Esophagus squamous epithelium (tissue), 5 donors: ENCODE data around the gene FANCE. TPM values are rescaled to one million over a fixed set of nuclear protein-coding genes. Genes with fewer than 3 reads are reported as not detected.

ENCODE experiments used
- DNase-seq: peaks from one replicate; lab custom pipeline; 2025; lab: John Stamatoyannopoulos, UW
- H3K27ac ChIP-seq, 4 donors: fragments of 200-600 bp; sonication (generic); one replicate each; pipeline ENCODE4 v1.5.1; 2016 to 2019; ENCODE audit warnings: mild to moderate bottlenecking in 1 of 4
- H3K27me3 ChIP-seq, 4 donors: fragments of 200-600 bp; sonication (generic); 1 replicate in 3 of 4; 2 replicates in 1 of 4; pipeline versions ENCODE4 v1.5.1 to v1.6.0; 2017 to 2021; ENCODE audit warnings: antibody characterized with exemption in 1 of 4
- H3K36me3 ChIP-seq, 3 donors: fragments of 200-600 bp; sonication (generic); one replicate each; pipeline ENCODE4 v1.5.1; 2016 to 2019
- H3K4me1 ChIP-seq, 3 donors: fragments of 200-600 bp; sonication (generic); one replicate each; pipeline ENCODE4 v1.5.1; 2017 to 2019
- H3K4me3 ChIP-seq, 4 donors: fragments of 200-600 bp; sonication (generic); 1 replicate in 3 of 4; 2 replicates in 1 of 4; pipeline ENCODE4 v1.5.1; 2016 to 2019; ENCODE audit warnings: mild to moderate bottlenecking in 2 of 4, moderate library complexity in 1 of 4
- H3K9me3 ChIP-seq, 3 donors: fragments of 200-600 bp; sonication (generic); one replicate each; pipeline ENCODE4 v1.5.1; 2016 to 2019
- CTCF ChIP-seq, 6 experiments: fragments of 450-650 bp in 4 of 6; fragments of 200-600 bp in 2 of 6; sonication (generic) in 2 of 6; IDR thresholded peaks; one replicate each; pipeline ENCODE4 v1.5.1; 2016 to 2019; ENCODE audit warnings: antibody characterized with exemption in 6 of 6, mild to moderate bottlenecking in 4 of 6, moderate library complexity in 4 of 6
- POLR2A ChIP-seq, 4 donors: fragments of 450-650 bp; IDR thresholded peaks; one replicate each; pipeline ENCODE4 v1.6.1; 2017; ENCODE audit warnings: antibody characterized with exemption in 4 of 4, mild to moderate bottlenecking in 4 of 4, moderate library complexity in 3 of 4
- WGBS, 2 donors: methylation state at CpG; one replicate each; pipeline ENCODE4 v1.1.5; 2018; 5-methylcytosine and 5-hydroxymethylcytosine counted together
- intact Hi-C: fragments of 100-400 bp; cut with DNase I; formaldehyde crosslinking; loops from one replicate; pipeline ENCODE4 v1.15.0; 2022
- total RNA-seq, 4 donors: library from RNA; depleted of rRNA; stranded (reverse); fragments of >200 nt; gene quantifications; one replicate each; pipeline ENCODE4 v1.1.0, GENCODE V29; 2016
- donor health status: DM: yes; HTN: yes; CAD: no.

The FANCE gene
- total RNA-seq, 4 donors from 2014 or later = 6.9 to 15.5 (median 8.0) TPM

GRCh38 chr6:35501784-35502183 is 49.6 kb downstream of the FANCE start:
- TF ChIP-seq CTCF (IDR thresholded peaks at IDR 0.05) (no peak), POLR2A (IDR thresholded peaks at IDR 0.05) (no peak)
- H3K36me3 ChIP-seq = no peaks in the 10 kb centered on the region
- no peak for DNase-seq
- no peak overlapping the region for H3K4me3 ChIP-seq
- 100% methylated on average over 2 of the region's 2 CpGs; no CpG with 5 or more reads in 1 of the 2 donors for WGBS, 2 donors
- no peaks in the 10 kb centered on the region for H3K9me3 ChIP-seq
- peaks cover 0 to 70% (median 0%) of the 10 kb centered on the region in 4 donors for H3K27me3 ChIP-seq
- peaks cover 7 to 34% (median 13%) of the 10 kb centered on the region in 3 donors for H3K4me1 ChIP-seq
- no peak overlapping the region for H3K27ac ChIP-seq
- intact Hi-C loops = no loop called here

GRCh38 chr6:35503534-35503933 is 51.4 kb downstream of the FANCE start:
- intact Hi-C loops = no loop called here
- 31 to 37% methylated on average over 2 to 6 of the region's 15 CpGs for WGBS, 2 donors
- H3K4me3 ChIP-seq = no peak overlapping the region
- H3K36me3 ChIP-seq = no peaks in the 10 kb centered on the region
- H3K27ac ChIP-seq = no peak overlapping the region
- peaks cover 0 to 73% (median 0%) of the 10 kb centered on the region in 4 donors for H3K27me3 ChIP-seq
- H3K9me3 ChIP-seq = no peaks in the 10 kb centered on the region
- no peak for DNase-seq
- no peak for TF ChIP-seq CTCF (IDR thresholded peaks at IDR 0.05)
- TF ChIP-seq POLR2A (IDR thresholded peaks at IDR 0.05) = no peak
- H3K4me1 ChIP-seq = peaks cover 0 to 22% (median 5%) of the 10 kb centered on the region in 3 donors

DNA sequence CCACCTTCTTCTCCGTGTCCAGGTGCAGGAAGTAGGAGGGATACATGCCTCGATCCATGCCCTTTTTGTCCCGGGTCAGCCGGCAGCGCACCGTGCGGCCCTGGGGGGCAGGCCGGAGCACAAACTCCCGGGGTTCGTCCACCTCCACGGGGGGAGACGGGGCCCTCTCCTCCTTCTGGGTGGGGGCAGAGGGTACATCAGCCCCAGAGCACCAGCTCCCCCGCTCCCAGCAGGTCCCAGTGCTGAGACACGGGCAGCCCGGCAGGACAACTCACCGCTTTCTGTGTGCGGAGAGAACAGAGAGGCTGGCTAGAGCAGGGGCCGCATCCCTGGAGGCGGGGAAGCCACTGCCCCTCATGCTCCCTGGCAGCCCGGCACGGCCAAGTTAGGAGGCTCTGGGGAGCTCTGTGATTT is 53.9 kb downstream of the FANCE start:
- intact Hi-C loops = no loop called here
- Histone ChIP-seq H3K4me3 (no peak overlapping the region), H3K27ac (no peak overlapping the region), H3K4me1 (peaks cover 0 to 12% (median 3%) of the 10 kb centered on the region in 3 donors), H3K9me3 (no peaks in the 10 kb centered on the region), H3K27me3 (peaks cover 0 to 82% (median 0%) of the 10 kb centered on the region in 4 donors), H3K36me3 (no peaks in the 10 kb centered on the region)
- 33% methylated on average over 1 of the region's 21 CpGs; no CpG with 5 or more reads in 1 of the 2 donors for WGBS, 2 donors
- no peak for DNase-seq
- TF ChIP-seq CTCF (IDR thresholded peaks at IDR 0.05) (no peak), POLR2A (IDR thresholded peaks at IDR 0.05) (no peak)

GRCh38 chr6:35506536-35506935 is 54.4 kb downstream of the FANCE start:
- Histone ChIP-seq H3K27me3 (peaks cover 0 to 87% (median under 1%) of the 10 kb centered on the region in 4 donors), H3K9me3 (no peaks in the 10 kb centered on the region), H3K4me1 (peaks cover 2 to 16% (median 3%) of the 10 kb centered on the region in 3 donors), H3K27ac (no peak overlapping the region), H3K4me3 (no peak overlapping the region), H3K36me3 (no peaks in the 10 kb centered on the region)
- TF ChIP-seq CTCF (IDR thresholded peaks at IDR 0.05) (no peak), POLR2A (IDR thresholded peaks at IDR 0.05) (no peak)
- DNase-seq = no peak
- 92 to 93% methylated on average over 3 of the region's 3 CpGs for WGBS, 2 donors
- intact Hi-C loops = no loop called here

DNA sequence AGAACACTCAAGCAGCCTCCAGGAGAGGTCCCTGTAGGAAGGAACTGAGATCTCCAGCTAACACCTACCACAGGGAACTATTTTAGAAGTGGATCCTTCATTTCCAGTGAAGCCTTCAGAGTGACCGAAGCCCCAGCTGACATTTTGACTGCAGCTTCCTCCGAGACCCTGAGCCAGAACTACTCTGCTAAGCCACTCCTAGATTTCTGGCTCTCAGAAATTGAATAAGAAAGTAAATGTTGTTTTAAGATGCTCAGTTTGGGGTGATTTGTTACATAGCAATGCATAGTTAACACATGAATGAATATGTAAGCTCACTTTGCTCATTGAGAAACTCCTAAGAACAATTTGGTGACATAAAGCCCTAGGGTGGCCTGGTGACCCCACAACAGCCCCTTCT is 55.1 kb downstream of the FANCE start:
- no peaks in the 10 kb centered on the region for H3K36me3 ChIP-seq
- H3K9me3 ChIP-seq = no peaks in the 10 kb centered on the region
- H3K27me3 ChIP-seq = peaks cover 0 to 93% (median 4%) of the 10 kb centered on the region in 4 donors
- intact Hi-C loops = no loop called here
- 87 to 88% methylated on average over 2 of the region's 2 CpGs for WGBS, 2 donors
- no peak for DNase-seq
- peaks cover 3 to 21% (median 9%) of the 10 kb centered on the region in 3 donors for H3K4me1 ChIP-seq
- TF ChIP-seq POLR2A (IDR thresholded peaks at IDR 0.05) = no peak
- no peak for TF ChIP-seq CTCF (IDR thresholded peaks at IDR 0.05)
- no peak overlapping the region for H3K27ac ChIP-seq
- no peak overlapping the region for H3K4me3 ChIP-seq
